ENCODE data around the gene GBP2. TPM values are rescaled to one million over a fixed set of nuclear protein-coding genes. Genes with fewer than 3 reads are reported as not detected.

Gene GBP2
- total and polyA plus RNA-seq, 2 of the 4 experiments (the other 2 are of a cell fraction): 8.2 to 17.7 TPM

- Histone ChIP-seq H3K23ac (ENCODE audit: low read depth, low read length) (no peak overlapping the region), H3K4me3 (ENCODE audit: insufficient read depth, low read depth, low read length) (no peak overlapping the region), H3K9ac (ENCODE audit: low read depth, low read length) (no peak overlapping the region), H3K56ac (ENCODE audit: extremely low read depth, insufficient read depth, low read length) (no peak overlapping the region), H3K9me1 (ENCODE audit: insufficient read depth, low read length) (no peaks in the 10 kb centered on the region), H3K9me3 (ENCODE audit: control insufficient read depth, insufficient read depth, low read length) (no peaks in the 10 kb centered on the region), H4K20me1 (ENCODE audit: insufficient read depth, low read length) (no peaks in the 10 kb centered on the region), H4K5ac (ENCODE audit: low read depth, low read length) (no peak overlapping the region), H3K14ac (replicated peaks; ENCODE audit: low read depth, low read length) (no peak overlapping the region), H2AK9ac (replicated peaks; ENCODE audit: low read depth, low read length, poor library complexity) (no peak overlapping the region), H3K27ac (ENCODE audit: insufficient read depth, low read length) (no peak overlapping the region), H2BK20ac (ENCODE audit: low read depth, low read length) (no peak overlapping the region), H3K79me1 (ENCODE audit: low read depth in 1 of 2, low read length in 2 of 2) (no peaks in the 10 kb centered on the region), H4K91ac (ENCODE audit: insufficient read depth, low read depth, low read length) (no peak overlapping the region), H2BK15ac (ENCODE audit: low read depth, low read length) (no peak overlapping the region), H3K18ac (ENCODE audit: low read depth, low read length) (no peak overlapping the region), H2AK5ac (ENCODE audit: low read depth, low read length) (no peak overlapping the region), H3K4me1 (ENCODE audit: control insufficient read depth, insufficient read depth, low read length) (no peaks in the 10 kb centered on the region), H3K4me2 (ENCODE audit: low read depth, low read length) (no peak overlapping the region), H4K8ac (ENCODE audit: low read depth in 2 of 2, low read length in 2 of 2) (no peak overlapping the region), H3K36me3 (ENCODE audit: control insufficient read depth, insufficient read depth, low read length) (no peaks in the 10 kb centered on the region), H2AFZ (replicated peaks; ENCODE audit: low read length, poor library complexity) (no peak overlapping the region), H3K27me3 (ENCODE audit: control insufficient read depth, insufficient read depth, low read length) (no peaks in the 10 kb centered on the region), H3K4ac (ENCODE audit: low read depth, low read length) (no peak overlapping the region), H2BK5ac (ENCODE audit: low read depth, low read length, poor library complexity, severe bottlenecking) (no peak overlapping the region), H2BK120ac (ENCODE audit: low read depth, low read length) (no peak overlapping the region)
- DNase-seq (no peak), ATAC-seq (ENCODE audit: low read depth) (no peak)
- BruUV-seq (replicated peaks): no TSS peak
- intact Hi-C loops (cut with micrococcal nuclease): no loop called here
- dilution Hi-C loops (cut with HindIII; ENCODE audit: low sequenced_read_pairs, unreplicated experiment): no loop called here
- TF ChIP-seq SMC3 (IDR thresholded peaks at IDR 0.05; ENCODE audit: low read depth, low read length): no peak
- no peak for TF ChIP-seq CHD1 (IDR thresholded peaks at IDR 0.05; ENCODE audit: low read depth, low read length)
- no peak for TF ChIP-seq RFX5 (IDR thresholded peaks at IDR 0.05; ENCODE audit: low read depth, low read length)
- no peak for TF ChIP-seq MAFK (IDR thresholded peaks at IDR 0.05; ENCODE audit: low read depth, low read length)
- TF ChIP-seq POLR2A (IDR thresholded peaks at IDR 0.05; ENCODE audit: low read depth, low read length): no peak
- no peak for TF ChIP-seq RAD21 (IDR thresholded peaks at IDR 0.05; ENCODE audit: low read length)
- no peak for TF ChIP-seq MXI1 (IDR thresholded peaks at IDR 0.05; ENCODE audit: borderline replicate concordance, low read depth, low read length)
- POLR2A ChIA-PET (ENCODE audit: unreplicated experiment): no interaction called here
- in situ Hi-C loops (cut with MboI; ENCODE audit: low sequenced_read_pairs): no loop called here
- WGBS, 2 experiments (ENCODE audit: extremely low coverage in 2 of 2, insufficient read length in 1 of 2): no CpG with 5 or more reads among the region's 2 CpGs
- CTCF ChIA-PET: no interaction called here
These were observed 41.8 kb upstream of the GBP2 start for GRCh38 chr1:89167590-89168230.

Data from IMR-90 (cell line).